ENCODE measurements around the gene GALNT18.

DNA sequence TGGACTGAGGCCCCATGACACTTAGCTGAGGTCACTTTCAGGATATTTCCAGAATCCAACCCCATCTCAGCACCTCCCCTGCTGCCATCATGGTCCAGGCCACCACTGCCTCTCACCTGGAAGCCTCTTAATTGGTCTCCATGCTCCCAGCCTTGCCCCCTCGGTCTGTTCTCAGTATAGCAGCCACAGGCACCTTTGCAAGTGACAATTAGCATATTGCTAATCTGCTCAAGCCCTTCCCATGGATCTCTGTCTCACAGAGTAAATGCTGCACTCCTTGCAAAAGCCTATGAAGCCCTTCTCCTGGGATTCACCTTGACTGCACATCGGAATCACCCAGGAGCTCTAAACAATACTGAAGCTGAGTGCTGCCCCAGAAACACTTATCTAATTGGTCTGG is 175.2 kb downstream of the GALNT18 start:
- TF ChIP-seq, protein P1, sequence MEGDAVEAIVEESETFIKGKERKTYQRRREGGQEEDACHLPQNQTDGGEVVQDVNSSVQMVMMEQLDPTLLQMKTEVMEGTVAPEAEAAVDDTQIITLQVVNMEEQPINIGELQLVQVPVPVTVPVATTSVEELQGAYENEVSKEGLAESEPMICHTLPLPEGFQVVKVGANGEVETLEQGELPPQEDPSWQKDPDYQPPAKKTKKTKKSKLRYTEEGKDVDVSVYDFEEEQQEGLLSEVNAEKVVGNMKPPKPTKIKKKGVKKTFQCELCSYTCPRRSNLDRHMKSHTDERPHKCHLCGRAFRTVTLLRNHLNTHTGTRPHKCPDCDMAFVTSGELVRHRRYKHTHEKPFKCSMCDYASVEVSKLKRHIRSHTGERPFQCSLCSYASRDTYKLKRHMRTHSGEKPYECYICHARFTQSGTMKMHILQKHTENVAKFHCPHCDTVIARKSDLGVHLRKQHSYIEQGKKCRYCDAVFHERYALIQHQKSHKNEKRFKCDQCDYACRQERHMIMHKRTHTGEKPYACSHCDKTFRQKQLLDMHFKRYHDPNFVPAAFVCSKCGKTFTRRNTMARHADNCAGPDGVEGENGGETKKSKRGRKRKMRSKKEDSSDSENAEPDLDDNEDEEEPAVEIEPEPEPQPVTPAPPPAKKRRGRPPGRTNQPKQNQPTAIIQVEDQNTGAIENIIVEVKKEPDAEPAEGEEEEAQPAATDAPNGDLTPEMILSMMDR (conservative IDR thresholded peaks at IDR 0.05), result no peak
- TF ChIP-seq ZFX (IDR thresholded peaks at IDR 0.05), result no peak
